Caco-2 (cell line): Measurements from ENCODE around the gene RPL38. TPM values are rescaled to one million over a fixed set of nuclear protein-coding genes. Genes with fewer than 3 reads are reported as not detected.

ENCODE experiments used
- BruUV-seq: library from RNA; stranded (reverse); fragments of 400-500 nt; replicated peaks from 2 replicates; lab custom pipeline; 2021; lab: Mats Ljungman, UMichigan
- CTCF ChIA-PET: fragments of 300-600 bp; sonication (Branson Sonifier 250); formaldehyde crosslinking; loops from one replicate; lab custom pipeline; 2022; ENCODE audit warnings: antibody characterized with exemption; lab: Charles Lee
- POLR2A ChIA-PET: fragments of 300-600 bp; sonication (Branson Sonifier 250); formaldehyde crosslinking; loops from one replicate; lab custom pipeline; 2022; ENCODE audit warnings: antibody characterized with exemption; lab: Charles Lee
- DNase-seq, 2 experiments: peaks; one replicate each; pipeline versions ENCODE4 v3.0.0 to v3.0.0-alpha.2; 2020 to 2022
- H3K27me3 ChIP-seq: replicated peaks from 2 replicates; pipeline ENCODE4 v1.6.0; 2011; ENCODE audit warnings: low read length; ENCODE audit not compliant: control insufficient read depth, insufficient read depth
- H3K36me3 ChIP-seq: 2 replicates; pipeline ENCODE4 v1.5.1; 2011; ENCODE audit warnings: low read length; ENCODE audit not compliant: control insufficient read depth, insufficient read depth
- H3K4me1 ChIP-seq: fragments of 250-450 bp; sonication (Bioruptor Pico); 2 replicates; pipeline ENCODE4 v1.5.1; 2020; ENCODE audit warnings: mild to moderate bottlenecking
- H3K4me3 ChIP-seq: 2 replicates; pipeline ENCODE4 v1.5.1; 2011; ENCODE audit warnings: low read depth, mild to moderate bottlenecking, control low read depth, low read length
- H3K9me3 ChIP-seq: fragments of 250-450 bp; sonication (Bioruptor Pico); 2 replicates; pipeline ENCODE4 v1.5.1; 2020; ENCODE audit warnings: mild to moderate bottlenecking, moderate library complexity
- H3K27ac Mint-ChIP-seq: one replicate; pipeline ENCODE4 v1.8.0; 2022; ENCODE audit warnings: mixed read lengths; ENCODE audit not compliant: unreplicated experiment
- H3K27me3 Mint-ChIP-seq: one replicate; pipeline ENCODE4 v1.8.0; 2022; ENCODE audit warnings: mixed read lengths; ENCODE audit not compliant: insufficient read depth, unreplicated experiment
- H3K36me3 Mint-ChIP-seq: one replicate; pipeline ENCODE4 v1.8.0; 2022; ENCODE audit warnings: mild to moderate bottlenecking, mixed read lengths; ENCODE audit not compliant: insufficient read depth, unreplicated experiment
- H3K4me1 Mint-ChIP-seq: one replicate; pipeline ENCODE4 v1.8.0; 2022; ENCODE audit warnings: low read depth, mixed read lengths; ENCODE audit not compliant: unreplicated experiment
- H3K4me3 Mint-ChIP-seq: one replicate; pipeline ENCODE4 v1.8.0; 2022; ENCODE audit warnings: mild to moderate bottlenecking, moderate library complexity, mixed read lengths; ENCODE audit not compliant: unreplicated experiment
- H3K9me3 Mint-ChIP-seq: one replicate; pipeline ENCODE4 v1.8.0; 2022; ENCODE audit warnings: mixed read lengths; ENCODE audit not compliant: unreplicated experiment
- CTCF ChIP-seq, 2 experiments: fragments of 200-600 bp in 1 of 2; IDR thresholded peaks; 1 replicate in 1 of 2; 2 replicates in 1 of 2; pipeline versions ENCODE4 v1.5.1 to v1.8.0; 2011 to 2022; ENCODE audit warnings: antibody characterized with exemption in 1 of 2, control low read depth in 1 of 2, inconsistent platforms in 1 of 2, low read depth in 1 of 2, low read length in 1 of 2, mild to moderate bottlenecking in 1 of 2, moderate library complexity in 1 of 2; ENCODE audit not compliant: insufficient read depth in 1 of 2, severe bottlenecking in 1 of 2, unreplicated experiment in 1 of 2
- intact Hi-C: fragments of 100-400 bp; cut with micrococcal nuclease; formaldehyde crosslinking; loops from one replicate; pipeline ENCODE4 v1.10.0; 2022; ENCODE audit not compliant: unreplicated experiment
- total RNA-seq: library from RNA; stranded (reverse); gene quantifications from 2 replicates; pipeline ENCODE4 v1.2.3, GENCODE V29; 2022

RPL38 gene
- total RNA-seq, 1 experiment from 2014 or later: 1,319 TPM

GRCh38 chr17:74218436-74218835 is 15.0 kb downstream of the RPL38 start:
- CTCF ChIA-PET: no interaction called here
- no peak for TF ChIP-seq CTCF (IDR thresholded peaks at IDR 0.05; ENCODE audit: insufficient read depth in 1 of 2, low read depth in 1 of 2, low read length in 1 of 2, severe bottlenecking in 1 of 2, unreplicated experiment in 1 of 2)
- POLR2A ChIA-PET: no interaction called here

GRCh38 chr17:74219576-74220133 is 16.2 kb downstream of the RPL38 start:
- Mint-ChIP-seq H3K9me3 (no peaks in the 10 kb centered on the region), H3K4me3 (no peak overlapping the region), H3K27me3 (no peaks in the 10 kb centered on the region), H3K36me3 (no peaks in the 10 kb centered on the region), H3K4me1 (peaks cover under 1% of the 10 kb centered on the region), H3K27ac (no peak overlapping the region)
- no peaks in the 10 kb centered on the region for H3K36me3 ChIP-seq
- no peaks in the 10 kb centered on the region for H3K4me1 ChIP-seq
- H3K9me3 ChIP-seq: no peaks in the 10 kb centered on the region
- H3K4me3 ChIP-seq: no peak overlapping the region
- ChIA-PET POLR2A (no interaction called here), CTCF (no interaction called here)
- H3K27me3 ChIP-seq: no peaks in the 10 kb centered on the region
- BruUV-seq: no TSS peak
- intact Hi-C loops: loop anchor here (10.0 kb wide), 1 partner anchor 145 kb away; the partner anchor contains the start of genes BTBD17 and GPR142
- DNase-seq: no peak
- no peak for TF ChIP-seq CTCF (IDR thresholded peaks at IDR 0.05; ENCODE audit: insufficient read depth in 1 of 2, low read depth in 1 of 2, low read length in 1 of 2, severe bottlenecking in 1 of 2, unreplicated experiment in 1 of 2)

More at GRCh38 chr17:74218436-74218835, 15.0 kb downstream of the RPL38 start:
- Histone ChIP-seq H3K4me3 (no peak overlapping the region), H3K36me3 (no peaks in the 10 kb centered on the region), H3K27me3 (no peaks in the 10 kb centered on the region), H3K4me1 (peaks cover 6% of the 10 kb centered on the region; the same call in 1 of the 2 replicates), H3K9me3 (no peaks in the 10 kb centered on the region)
- H3K4me3 Mint-ChIP-seq: no peak overlapping the region
- intact Hi-C loops: loop anchor here (10.0 kb wide), 1 partner anchor 146 kb away; the partner anchor contains the start of genes BTBD17 and GPR142
- H3K9me3 Mint-ChIP-seq: no peaks in the 10 kb centered on the region
- no peak for DNase-seq
- no peaks in the 10 kb centered on the region for H3K27me3 Mint-ChIP-seq
- H3K36me3 Mint-ChIP-seq: peaks cover under 1% of the 10 kb centered on the region
- no TSS peak for BruUV-seq
- no peak overlapping the region for H3K27ac Mint-ChIP-seq
- H3K4me1 Mint-ChIP-seq: peaks cover 6% of the 10 kb centered on the region

DNA sequence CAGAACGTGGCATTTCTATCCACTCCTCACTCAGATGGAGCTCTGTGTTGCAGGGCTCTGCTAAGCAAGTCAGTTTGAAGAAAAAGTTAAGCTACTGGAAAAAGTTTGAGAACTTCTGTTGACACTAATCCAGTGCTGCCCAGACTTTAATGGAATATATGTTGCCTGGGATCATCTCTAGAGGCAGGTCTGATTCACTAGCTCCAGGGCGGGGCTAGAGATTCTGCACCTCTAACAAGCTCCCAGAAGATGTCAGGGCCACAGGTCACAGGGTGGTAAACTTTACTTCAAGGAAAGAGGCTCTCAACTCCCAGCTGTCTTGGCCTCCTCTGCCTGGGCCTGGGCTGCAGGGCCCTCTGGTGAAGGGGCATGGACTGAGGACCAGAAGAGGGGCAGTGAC is 16.7 kb downstream of the RPL38 start:
- no peak overlapping the region for H3K27ac Mint-ChIP-seq
- H3K27me3 Mint-ChIP-seq: no peaks in the 10 kb centered on the region
- no TSS peak for BruUV-seq
- H3K4me3 Mint-ChIP-seq: no peak overlapping the region
- intact Hi-C loops: no loop called here
- Histone ChIP-seq H3K4me1 (no peaks in the 10 kb centered on the region), H3K9me3 (no peaks in the 10 kb centered on the region), H3K27me3 (no peaks in the 10 kb centered on the region), H3K4me3 (no peak overlapping the region), H3K36me3 (no peaks in the 10 kb centered on the region)
- DNase-seq: no peak
- POLR2A ChIA-PET: no interaction called here
- no peaks in the 10 kb centered on the region for H3K9me3 Mint-ChIP-seq
- H3K36me3 Mint-ChIP-seq: no peaks in the 10 kb centered on the region
- no peaks in the 10 kb centered on the region for H3K4me1 Mint-ChIP-seq
- no peak for TF ChIP-seq CTCF (IDR thresholded peaks at IDR 0.05; ENCODE audit: insufficient read depth in 1 of 2, low read depth in 1 of 2, low read length in 1 of 2, severe bottlenecking in 1 of 2, unreplicated experiment in 1 of 2)
- CTCF ChIA-PET: no interaction called here
